Measurements from ENCODE around the gene COLGALT1.
A peak's percentile ranks its signal among the peaks of the same experiment; 100 is the strongest.

COLGALT1 gene

GRCh38 chr19:17625043-17625442 is 69.6 kb downstream of the COLGALT1 start:
- DNase-seq, result no peak

- no peak for DNase-seq
Observed at GRCh38 chr19:17625980-17626379, 70.5 kb downstream of the COLGALT1 start.

- DNase-seq, result peak; percentile 32
Observed at GRCh38 chr19:17626456-17627015, 71.1 kb downstream of the COLGALT1 start.

- no peak for DNase-seq
Observed at GRCh38 chr19:17627161-17627560, 71.7 kb downstream of the COLGALT1 start.

GRCh38 chr19:17627921-17628320 is 72.5 kb downstream of the COLGALT1 start:
- no peak for DNase-seq

GRCh38 chr19:17629760-17630159 is 74.3 kb downstream of the COLGALT1 start:
- no peak for DNase-seq

- DNase-seq, result no peak
Observed at GRCh38 chr19:17632577-17632976, 77.1 kb downstream of the COLGALT1 start.

All from GDM1 (cell line).